Stimulated activated CD8-positive, alpha-beta memory T cell treated with anti-CD3 and anti-CD28 coated beads, Interleukin-7, amount 100 ng/mL, for 1 hour (primary cell): ENCODE data around the gene HINT3.
"Not testable (repeated sequence)": the region's sequence is repeated elsewhere in the genome, so short reads cannot be mapped to it uniquely, and the experiment has no call there.

Experiments used
- DNase-seq, 2 donors: peaks; one replicate each; pipeline ENCODE4 v3.0.0-alpha.2; 2020; ENCODE audit warnings: low read depth in 2 of 2

HINT3 gene

DNA sequence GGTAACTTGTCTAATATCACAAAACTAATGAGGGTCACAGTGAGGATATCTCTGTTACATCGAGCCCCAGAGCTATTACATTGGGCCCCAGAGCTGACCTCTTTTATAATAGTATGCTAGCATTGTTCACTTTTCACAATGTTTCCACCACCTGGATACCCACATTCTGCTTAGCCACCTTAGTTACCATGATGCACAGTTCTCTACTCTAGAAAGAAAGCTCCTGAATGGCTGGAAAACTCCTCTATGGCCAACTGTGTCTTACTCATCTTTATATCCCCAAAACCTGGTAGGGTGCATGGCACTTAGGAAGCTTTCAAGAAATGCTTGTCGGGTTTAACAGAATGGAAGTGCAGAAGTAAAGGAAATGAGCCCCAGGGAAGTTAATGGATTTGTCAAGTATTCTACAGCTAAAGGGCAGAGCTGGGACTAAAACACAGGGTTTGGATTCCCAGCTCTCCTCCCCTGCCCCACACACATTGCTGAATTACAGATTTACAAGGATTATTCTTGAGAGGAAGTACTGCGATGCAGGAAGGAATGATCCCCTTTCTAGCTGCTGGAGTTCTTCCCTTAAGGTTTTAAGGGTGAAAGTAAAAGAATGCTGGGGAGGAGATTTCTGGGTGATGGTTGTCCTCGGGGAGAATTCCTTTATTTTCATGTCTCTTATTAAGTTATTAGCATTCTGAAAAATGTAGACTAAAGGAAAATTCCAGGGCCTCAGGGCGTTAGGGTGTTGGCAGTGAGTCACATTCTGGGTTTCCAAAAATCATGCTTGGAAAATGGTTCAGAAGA lies 16.1 kb upstream of the HINT3 start:
- no peak for DNase-seq

DNA sequence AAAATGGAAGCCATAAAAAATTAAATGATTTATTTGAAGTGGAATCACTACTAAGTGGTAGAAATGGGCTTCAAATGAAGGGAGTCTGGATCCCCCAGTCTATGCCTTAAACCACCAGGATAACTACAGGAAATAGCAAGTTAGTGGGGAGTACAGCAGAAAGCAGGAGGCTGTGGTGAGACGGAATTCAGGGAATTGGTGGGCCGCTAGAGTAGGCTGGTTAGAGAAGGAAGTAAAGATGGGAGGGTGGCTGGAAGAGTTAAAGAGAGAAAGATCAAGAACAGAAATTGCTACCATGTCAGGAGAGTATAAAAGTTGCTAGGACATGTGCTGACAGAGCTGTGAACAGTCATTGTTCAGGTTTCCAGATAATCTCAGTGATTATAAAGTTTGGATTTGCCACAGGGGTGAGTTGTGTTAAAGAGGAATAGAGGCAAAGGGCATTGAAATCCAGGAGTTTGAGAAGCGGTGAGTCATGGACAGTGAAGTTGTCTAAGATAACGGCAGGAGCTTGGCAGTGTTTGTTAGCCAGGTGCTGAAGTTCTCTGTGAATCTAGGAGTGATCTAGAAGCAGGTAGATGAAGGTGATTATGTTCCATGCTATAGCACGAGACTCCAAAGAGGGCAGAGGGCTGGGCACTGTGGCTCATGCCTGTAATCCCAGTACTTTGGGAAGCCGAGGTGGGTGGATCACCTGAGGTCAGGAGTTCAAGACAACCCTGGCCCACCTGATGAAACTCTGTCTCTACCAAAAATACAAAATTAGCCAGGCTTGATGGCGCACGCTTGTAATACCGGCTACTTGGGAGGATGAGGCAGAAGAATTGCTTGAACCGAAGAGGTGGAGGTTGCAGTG lies 13.7 kb upstream of the HINT3 start:
- DNase-seq = no peak

DNA sequence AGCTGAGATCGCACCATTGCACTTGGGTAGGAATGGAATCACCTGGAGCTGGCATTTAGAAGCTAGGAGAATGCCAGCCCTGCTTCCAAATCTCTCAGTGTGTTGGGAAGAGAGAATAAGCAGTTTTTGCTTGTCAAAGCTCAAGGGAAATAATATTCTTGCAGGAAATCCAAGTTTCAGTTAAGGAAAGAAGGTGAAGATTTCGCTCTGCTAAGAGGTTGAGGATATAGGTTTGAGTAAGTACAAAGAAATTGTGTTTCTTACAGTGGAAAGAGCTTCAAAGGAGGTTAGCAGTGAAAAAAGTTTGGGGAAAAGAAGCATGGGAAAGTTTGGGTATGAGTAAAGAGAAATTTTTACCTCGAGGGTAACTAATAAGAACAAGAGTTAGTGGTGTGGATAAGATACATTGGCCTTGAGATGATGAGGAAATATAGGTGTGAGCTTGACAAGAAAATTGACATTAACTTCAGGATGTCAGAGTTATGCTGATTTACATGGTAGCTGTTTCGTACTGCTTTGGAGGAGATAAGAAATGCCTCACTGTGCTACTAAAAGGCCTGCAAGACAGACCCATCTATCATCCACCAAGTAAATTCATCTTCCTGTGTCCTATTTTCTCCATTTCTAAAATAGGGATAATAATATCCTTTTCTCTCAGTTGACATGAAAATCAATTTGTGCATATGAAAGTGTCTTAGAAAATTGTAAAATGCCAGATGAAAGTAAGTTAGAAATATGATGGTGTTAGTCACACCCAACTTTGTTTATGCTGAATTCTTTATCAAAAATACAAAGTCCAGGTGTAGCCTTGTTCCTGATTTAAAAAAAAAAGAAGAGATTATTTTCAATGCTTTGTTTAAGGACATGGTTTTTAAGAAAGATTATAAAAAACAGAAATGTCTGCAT lies 12.8 kb upstream of the HINT3 start:
- no peak for DNase-seq

DNA sequence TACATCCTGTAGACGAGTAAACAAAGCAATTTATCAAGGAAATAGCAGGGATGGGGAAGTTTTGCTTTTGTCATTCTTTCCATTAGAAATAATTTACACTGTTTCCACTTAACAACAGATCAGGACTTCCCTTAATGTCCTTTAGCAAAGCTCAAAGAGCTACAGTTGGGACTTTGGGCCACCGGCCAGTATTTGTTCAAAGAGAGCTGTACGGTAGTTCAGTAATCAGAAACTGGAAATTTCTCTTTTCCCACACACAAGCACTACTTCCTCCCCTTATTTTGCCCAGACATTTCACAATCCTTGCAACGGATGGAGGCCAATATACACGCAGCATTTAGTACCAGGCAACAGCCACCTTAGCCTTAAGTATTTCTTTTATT lies 12.1 kb upstream of the HINT3 start:
- DNase-seq = no peak

DNA sequence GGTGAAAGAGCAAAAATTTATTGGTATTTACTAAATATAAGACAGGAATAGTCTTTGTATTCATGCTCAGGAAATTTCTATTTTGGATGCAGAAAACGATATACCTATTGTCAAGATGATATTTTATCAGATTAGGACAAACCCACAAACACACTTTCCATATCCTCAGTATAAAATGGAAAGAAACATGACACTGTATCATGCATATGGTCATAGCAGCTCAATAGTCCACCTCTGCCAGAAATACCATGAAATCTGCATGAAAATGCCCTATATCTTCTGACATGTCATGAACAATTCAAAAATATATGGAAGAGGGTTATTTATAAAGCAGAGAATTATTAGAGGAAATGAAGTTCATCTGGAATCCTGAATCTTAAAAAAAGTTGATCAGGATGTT lies 11.7 kb upstream of the HINT3 start:
- DNase-seq = no peak

DNA sequence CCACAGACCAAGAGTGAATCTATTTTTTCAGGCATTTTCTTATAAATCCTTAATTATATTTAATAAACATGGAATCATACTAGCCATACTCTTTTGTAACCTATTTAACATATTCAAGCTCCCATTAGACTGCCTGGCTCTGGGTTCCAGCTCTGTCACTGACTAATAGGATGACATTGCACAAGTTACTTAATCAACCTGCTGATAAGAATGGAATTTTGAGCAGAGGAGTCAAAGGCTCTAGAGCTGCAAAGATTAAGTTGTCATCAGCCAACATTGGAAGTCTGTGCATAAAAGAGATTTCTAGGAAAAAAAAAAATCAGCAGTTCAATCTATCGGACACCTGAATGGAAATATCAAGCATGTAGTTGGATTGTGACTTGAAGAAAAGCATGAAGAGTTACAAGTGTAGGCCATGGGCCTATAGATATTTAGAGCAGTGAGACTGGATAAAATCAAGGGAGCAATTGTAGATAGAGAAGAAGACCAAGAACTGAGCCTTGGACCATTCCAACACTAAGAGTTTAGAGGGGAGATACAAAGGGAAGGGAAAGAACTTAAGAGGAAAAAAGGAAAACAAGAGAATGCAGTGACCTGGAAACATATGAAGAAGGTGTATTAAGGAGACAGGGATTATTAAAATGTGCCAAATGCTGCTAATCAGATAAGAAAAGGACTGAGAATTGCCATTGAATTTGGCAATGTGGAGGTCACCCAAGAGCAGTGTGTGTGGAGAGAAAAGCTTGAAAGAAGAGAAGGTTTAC lies 11.0 kb upstream of the HINT3 start:
- DNase-seq = no peak

DNA sequence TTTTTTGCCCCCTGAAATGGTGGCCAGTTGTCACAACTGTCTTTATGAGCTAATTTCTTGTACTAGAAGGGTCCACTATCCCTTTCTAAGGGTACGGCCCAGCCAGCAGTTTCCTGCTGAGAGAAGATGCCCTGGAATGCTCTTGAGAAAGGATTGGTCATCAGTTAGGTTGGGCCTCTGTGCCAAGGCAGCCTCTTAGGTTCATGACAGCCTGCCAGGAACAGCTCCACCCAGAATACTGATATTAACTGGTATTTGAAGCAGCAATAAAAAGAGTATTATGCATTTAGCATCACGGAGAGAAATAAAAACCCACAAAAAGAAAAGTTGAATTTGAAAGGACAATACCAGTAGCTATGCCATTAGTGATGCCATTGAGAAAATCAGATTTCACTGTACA lies 9.0 kb upstream of the HINT3 start:
- no peak for DNase-seq

DNA sequence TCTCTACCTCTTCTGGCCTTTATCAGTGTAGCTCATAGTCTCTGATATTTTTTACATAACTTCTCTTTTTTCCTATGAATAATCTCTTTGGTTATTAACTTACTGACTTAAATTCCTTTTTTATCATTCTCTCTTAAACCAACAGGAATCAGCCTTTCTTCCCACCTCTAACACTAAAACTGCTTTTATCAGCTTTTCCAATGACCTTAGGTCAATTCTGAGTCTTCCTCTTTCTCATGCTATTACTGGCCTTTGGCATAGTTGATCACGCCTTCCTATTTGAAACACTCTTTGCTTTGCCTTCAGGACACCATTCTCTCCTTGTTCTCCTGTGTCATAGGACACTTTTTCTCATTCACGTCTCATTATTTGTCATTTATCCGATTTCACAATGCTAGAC lies 8.1 kb upstream of the HINT3 start:
- no peak for DNase-seq

DNA sequence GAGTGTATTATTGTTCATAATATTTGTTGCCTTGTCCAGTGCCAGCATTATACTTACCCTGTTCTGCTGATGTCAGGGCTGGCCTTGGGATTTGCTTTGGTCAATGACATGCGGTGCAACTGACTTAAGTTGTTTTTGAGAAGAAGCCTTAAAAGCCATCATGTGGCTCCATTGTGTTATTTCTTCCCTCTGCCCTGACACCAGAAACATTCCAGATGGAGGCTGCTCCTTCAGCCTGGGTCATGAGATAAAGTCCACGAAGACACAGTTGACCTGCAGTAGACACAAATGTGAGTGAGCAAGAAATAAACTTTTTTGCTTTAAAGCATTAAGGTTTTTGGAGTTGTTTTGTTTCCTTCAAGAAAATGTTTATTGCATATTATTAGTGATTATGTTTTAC lies 7.5 kb upstream of the HINT3 start:
- no peak for DNase-seq

DNA sequence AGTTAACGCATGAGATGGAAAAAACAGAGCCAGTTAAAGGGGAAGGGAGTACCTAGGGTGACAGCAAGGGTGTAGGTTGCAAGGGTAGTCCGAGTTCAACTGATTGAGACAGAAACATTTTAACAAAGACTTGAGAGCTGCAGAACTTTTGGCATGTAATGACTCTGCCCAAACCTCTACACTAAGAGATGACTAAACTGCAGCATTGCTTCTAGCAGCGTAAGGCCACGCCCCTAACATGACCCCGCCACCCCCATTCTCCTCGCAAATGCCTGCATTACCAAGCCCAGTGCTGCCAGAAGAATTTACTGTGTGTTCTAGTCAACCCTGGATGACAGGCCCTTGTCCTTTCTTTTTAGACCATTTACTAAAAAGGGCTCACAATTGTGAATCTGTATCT lies 6.3 kb upstream of the HINT3 start:
- no peak for DNase-seq

DNA sequence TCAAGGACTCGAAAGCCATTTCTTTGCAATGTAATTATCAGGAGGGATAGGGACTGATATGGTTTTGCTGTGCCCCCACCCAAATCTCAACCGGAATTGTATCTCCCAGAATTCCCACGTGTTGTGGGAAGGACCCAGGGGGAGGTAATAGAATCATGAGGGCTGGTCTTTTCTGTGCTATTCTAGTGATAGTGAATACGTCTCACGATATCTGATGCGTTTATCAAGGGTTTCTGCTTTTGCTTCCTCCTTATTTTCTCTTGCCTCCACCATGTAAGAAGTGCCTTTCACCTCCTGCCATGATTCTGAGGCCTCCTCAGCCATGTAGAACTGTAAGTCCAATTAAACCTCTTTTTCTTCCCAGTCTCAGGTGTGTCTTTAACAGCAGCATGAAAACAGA lies 5.9 kb upstream of the HINT3 start:
- DNase-seq = not testable (repeated sequence)

DNA sequence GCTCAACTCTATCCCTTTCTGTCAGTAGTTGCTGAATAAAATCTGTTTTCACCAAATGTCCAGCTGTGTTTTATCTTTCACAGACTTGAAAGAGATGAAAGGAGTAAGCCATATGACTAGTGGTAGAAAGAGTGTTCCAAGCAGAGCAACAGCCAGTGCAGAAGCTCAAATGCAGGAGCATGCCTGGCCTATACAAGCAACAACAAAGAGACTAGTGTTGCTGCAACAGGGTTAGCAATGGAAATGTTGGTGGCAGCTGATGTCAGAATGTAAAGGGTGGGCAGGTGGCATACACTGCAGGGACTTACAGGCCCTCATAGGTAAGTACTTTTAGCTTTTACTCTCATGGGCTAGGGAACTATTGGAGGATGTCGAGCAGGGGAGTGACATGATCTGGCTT lies 5.2 kb upstream of the HINT3 start:
- no peak for DNase-seq

DNA sequence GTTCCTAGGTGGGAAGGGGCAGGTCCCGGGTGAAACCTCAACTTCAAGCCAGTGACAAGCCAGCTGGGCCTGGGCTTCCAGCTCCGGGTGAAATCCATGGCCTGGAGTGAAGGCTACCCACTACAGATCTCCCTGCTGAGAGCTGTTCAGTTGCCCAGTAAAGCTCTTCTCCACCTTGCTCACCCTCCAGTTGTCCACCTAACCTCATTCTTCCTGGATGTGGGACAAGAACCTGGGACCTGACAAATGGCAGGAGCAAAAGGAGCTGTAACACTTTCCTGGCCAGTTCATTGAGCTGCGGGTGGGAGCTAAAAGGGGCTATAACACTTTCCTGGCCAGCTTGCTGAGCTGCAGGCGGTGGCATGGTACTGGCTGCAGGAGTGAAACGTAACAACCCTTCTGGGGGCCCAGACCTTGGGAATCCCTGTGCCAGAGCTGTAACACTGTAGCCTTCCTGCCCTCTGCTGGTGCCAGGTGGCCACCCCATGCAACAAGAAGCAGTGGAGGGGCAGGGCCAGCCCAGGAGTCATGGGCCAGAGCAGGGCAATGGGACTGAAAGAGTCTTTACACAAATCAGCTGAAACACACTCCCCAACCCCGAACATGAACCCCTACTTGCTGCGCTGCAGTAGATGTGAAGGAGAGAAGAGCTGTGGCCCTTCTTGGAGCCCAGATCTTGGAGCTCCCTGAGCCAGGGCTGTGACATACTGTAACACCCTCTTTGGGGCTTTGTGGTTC lies 3.6 kb upstream of the HINT3 start:
- no peak for DNase-seq

DNA sequence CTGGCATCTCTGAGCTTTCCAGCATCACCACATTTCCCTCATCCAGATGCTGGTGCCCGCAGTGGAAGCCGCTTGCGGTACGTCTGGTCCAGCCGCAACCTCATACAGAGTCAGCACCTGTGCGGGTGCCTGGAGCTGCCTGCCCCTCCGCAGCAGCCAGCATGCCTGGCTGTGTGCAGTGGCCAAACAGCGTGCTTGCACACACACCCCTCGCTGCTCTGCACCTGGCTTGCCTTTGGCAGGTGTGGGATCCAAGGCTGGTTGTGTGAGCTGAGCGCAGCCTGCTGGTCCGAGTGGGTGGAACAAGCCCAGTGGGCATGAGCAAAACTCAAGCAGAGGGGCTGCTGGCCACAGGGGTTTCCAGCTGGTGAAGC lies 3.1 kb upstream of the HINT3 start:
- DNase-seq = no peak

DNA sequence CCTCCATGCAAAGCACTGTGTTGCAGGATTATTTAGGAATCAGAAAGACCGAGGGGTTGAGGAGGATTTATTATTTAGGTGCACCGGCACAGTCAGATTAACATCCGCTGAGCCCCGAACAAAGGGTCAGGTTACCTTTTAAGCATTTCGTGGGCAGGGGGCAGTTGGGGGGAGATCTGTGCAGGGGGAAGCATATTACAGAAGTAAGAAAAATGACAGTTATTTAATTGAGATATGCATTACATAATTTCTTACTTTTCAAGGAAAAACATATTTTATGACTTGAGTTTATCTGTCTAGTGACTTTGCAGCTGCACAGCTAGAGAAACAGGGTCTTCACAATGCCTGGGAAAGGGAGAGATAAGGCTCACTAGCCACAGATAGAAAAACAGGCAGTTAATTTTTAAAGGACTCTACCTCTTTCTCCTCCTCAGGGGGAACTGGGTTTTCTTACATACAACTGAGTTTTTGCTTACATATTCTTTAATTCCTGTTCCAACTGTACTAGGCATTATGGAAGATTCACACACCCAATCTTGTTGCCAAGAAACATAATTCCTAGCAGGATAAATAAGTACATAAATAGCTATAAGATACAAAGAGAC lies 1.7 kb upstream of the HINT3 start:
- no peak for DNase-seq

DNA sequence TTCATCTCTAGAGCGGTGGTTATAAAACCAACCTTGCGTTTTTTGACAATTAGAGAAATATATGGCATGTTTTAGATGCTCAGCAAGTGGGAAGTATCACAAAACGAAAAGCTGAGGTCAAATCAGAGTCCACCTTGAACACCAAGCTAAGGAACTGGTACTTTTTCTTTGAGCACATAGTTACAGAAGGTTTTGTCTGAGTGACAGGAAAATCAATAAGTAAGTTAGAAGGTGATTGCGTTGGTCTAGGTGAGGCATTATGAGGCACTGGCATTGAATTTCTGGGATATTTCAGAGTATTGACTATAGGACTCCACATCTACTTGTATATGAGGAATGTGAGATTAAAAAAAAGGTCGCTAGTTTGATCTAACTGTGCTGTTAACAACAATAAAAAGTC lies 597 bp upstream of the HINT3 start:
- no peak for DNase-seq

DNA sequence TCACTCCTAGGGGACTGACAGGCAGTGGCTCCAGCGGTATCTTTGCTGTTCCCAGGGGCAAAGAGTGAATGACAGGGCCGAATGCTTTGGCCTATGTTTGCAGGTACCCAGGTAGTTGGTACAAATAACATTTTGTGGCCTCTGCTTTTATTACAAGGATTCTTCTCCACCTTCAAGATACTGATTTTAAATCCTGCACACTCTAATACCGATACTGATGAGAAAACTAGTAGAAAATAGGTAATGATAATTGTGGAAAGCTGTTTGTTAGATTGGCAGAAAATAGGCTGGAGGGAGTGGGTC lies 772 bp downstream of the HINT3 start:
- DNase-seq = no peak

DNA sequence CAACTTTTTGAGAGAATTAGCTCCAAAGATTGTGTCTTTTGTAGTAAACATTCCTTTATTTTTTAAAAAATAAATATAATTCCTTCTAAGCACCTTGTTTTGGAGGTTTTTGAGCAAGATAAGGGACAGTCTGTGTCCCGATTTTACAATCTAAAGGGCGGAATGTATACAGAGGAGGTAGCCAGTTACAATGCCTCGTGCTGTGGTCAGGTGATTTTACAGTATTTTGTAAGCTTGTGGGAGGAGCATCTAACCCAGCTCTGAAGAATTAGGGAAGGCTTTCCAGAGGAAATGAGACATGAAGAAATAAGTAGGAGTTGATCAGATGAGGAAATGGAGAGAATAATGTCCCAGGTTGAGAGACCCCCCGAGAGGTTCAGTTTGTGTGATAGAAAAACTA lies 1.3 kb downstream of the HINT3 start:
- DNase-seq = no peak

DNA sequence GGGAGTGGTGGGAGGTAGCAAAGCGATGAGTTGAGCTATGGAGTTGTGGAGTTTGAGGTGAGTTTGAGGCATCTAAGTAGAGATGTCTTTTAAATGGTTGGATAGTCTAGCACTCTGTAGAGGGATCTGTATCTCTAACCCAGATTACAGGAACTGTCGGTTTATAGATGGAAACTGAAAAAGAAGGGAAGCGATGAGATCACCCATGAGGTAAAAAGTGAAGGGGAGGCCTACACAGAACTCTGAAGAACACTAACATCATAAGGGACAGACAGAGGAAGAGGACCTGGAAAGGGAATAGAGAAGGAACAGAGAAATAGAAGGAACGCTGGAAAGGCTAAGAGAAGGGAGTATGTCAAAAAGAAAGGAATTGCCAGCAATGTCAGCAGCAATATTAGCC lies 2.5 kb downstream of the HINT3 start:
- DNase-seq = no peak

DNA sequence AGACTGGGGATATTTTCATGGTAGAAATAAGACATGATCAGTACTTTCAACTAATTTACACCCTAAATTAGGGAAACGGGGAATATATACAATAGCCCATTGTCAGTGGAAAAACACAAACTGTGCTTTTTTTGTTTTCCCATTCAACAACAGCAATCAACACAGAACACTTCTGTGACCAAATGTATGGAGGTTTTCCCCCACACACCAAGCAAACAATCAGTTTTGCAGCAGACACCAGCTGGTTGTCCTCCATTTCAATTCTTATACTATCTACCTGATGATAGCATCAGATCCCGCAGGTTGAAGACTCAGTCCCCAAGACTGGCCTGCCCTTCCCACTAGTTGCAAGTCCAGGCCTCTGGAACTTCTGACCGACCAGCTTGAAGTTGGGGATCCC lies 4.5 kb downstream of the HINT3 start:
- no peak for DNase-seq
